HL-60/S4 (cell line): ENCODE data around the gene ARL3.

Experiments
- in situ Hi-C: fragments of 300-500 bp; cut with MboI; formaldehyde crosslinking; loops from 2 replicates; pipeline ENCODE4 v1.14.3; 2022; ENCODE audit warnings: low sequenced_read_pairs

ARL3 gene

DNA sequence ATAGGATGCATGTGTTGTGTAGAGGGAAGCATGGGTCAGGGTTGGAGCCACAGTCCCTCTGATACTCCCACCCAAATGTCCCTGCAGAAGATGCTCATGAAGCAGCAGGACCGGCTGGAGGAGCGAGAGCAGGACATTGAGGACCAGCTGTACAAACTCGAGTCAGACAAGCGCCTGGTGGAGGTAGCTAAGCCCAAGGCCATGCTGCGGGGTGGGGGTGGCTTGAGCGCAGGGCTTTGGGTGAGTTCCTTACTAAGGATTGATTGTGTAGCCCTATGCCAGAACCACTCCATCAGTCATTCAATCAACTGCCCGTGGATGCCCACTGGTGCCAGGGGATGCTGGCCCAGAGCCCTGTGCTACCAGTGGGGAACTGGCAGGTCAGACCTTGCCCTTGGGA lies 59.6 kb downstream of the ARL3 start:
- in situ Hi-C loops, result no loop called here

- in situ Hi-C loops, result no loop called here
Observed at GRCh38 chr10:102653060-102653459, 61.1 kb downstream of the ARL3 start.

- in situ Hi-C loops, result no loop called here
Observed at GRCh38 chr10:102652170-102652916, 61.9 kb downstream of the ARL3 start.

GRCh38 chr10:102651455-102652169 lies 62.6 kb downstream of the ARL3 start:
- in situ Hi-C loops, result no loop called here

DNA sequence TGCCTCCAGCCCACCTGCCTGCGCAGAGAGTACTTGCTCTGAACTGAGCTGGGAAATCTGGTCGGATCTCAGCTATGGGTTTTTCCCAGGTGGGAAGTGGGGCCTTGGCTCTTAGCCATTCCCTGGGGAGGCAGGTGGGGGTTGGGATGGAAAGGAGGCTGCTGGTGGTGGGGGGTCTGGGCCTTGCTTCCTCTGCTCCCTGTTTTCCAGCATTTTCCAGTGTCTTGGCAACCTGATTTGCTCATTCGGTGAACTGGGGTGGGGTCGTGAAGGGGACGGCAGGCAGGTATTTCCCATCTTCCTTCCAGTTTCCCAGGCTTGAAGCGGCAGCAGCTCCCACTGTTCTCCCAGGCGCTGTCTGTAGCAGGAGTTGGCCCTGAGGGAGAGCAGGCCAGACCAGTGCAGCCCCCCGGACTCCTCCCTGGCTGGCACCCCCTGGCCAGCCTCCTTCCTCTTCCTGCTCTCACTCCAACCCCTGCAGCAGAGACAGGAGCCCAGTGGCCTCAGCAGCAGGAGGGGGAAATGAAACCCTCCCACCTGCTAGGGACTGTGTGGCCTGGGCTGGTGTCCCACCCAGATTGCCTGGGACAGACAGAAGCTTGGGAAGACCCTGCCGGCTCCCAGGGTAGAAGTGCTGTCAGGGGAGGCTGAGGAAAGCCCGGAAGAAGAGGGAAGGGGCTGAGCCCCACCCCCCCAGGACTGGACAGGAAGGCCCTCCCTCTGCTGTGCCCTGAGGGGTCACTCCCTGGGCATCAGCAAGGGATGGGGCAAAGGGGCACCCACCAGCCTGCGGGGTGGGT lies 63.3 kb downstream of the ARL3 start:
- in situ Hi-C loops, result no loop called here

GRCh38 chr10:102649797-102650654 lies 64.2 kb downstream of the ARL3 start:
- in situ Hi-C loops, result no loop called here

- in situ Hi-C loops, result no loop called here
Observed at GRCh38 chr10:102648889-102649796, 65.1 kb downstream of the ARL3 start.

DNA sequence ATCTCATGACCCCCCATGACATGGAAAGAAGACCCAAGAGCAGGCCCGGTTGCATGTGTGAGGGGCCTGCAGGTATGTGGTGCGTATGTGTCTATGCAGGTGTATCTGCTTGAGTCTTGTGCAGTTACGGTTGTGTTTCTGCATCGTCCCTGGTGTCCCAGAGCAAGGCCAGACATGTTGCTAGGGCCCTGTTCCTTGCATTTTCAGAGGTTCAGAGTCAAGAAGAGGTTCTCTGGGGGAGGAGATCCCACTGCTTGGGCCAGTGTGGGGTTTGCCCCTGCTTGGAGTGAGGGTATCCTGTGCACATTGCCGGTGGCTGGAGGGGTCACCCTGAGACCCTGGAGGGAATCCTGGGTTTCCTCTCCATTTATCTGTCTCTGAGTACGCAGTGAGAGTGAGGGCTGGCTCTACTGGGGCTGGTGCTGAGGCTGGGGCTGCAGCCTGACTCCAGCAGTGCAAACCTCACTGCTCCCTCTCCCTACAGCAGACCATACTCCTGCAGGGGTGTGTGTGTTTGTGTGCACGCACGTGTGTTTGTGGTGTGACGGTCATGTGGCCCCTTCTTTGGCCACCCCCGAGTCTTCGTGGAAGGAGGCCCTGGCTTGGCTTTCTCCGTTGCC lies 65.8 kb downstream of the ARL3 start:
- in situ Hi-C loops, result no loop called here

- in situ Hi-C loops, result no loop called here
Observed at GRCh38 chr10:102647443-102648268, 66.5 kb downstream of the ARL3 start.

DNA sequence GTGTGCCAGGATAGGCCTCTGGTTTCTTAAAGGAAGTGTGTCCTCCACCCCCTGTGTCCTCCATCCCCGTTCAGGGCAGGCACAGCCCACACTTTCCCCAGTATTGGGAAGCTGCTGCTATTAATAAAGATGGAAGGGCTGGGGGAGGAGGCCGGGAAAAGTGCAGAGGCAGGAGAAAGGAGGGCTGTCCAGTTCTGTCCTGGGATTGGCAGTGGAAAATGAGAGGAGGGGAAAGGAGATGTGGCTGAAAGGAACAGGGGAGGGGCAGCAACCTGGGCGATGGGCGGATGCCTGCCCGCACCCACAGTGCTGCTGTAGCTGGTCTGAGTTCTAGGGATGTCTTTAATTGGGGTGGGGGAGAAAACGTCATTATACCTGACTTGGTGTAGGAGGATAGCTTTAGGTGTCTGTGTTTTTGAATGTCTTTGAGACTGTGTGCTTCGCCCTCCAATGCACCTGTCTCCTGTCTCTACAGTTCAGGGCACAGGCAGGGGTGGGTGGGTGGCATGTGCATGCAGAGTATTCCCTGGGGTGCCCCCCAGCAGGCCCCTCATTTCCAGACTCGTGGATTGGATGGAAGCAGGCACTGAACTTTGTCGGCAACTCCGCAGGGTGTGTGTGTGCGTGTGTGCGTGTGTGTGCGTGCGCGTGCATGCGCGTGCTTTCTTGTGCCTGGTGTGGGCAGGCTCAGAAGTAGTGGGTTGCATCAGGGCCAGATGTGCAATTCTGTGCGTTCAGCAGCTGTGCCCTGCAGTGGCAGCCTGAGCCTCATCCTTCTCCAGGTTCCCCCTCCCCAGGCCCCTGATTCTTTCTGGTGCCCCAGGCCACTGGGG lies 67.4 kb downstream of the ARL3 start:
- in situ Hi-C loops, result no loop called here

- in situ Hi-C loops, result no loop called here
Observed at GRCh38 chr10:102645741-102646609, 68.2 kb downstream of the ARL3 start.

DNA sequence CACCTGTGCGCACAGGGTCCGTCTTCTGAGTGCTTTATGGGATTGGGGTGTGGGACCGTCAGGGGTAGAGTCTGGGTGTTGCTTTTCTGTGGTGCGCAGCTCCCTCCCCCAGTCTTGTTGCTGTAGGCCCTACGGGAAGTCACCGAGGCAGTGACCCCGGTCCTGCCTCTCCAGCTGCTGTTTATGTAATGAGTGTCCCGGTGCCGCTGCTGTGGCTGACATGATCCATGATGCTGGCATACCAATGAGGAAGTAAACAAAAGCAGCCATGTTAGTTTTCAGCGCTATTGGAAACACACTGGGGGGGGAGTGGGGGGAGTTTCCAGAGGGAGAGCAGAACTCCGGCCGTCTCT lies 68.8 kb downstream of the ARL3 start:
- in situ Hi-C loops, result no loop called here

GRCh38 chr10:102644646-102645387 lies 69.4 kb downstream of the ARL3 start:
- in situ Hi-C loops, result no loop called here

DNA sequence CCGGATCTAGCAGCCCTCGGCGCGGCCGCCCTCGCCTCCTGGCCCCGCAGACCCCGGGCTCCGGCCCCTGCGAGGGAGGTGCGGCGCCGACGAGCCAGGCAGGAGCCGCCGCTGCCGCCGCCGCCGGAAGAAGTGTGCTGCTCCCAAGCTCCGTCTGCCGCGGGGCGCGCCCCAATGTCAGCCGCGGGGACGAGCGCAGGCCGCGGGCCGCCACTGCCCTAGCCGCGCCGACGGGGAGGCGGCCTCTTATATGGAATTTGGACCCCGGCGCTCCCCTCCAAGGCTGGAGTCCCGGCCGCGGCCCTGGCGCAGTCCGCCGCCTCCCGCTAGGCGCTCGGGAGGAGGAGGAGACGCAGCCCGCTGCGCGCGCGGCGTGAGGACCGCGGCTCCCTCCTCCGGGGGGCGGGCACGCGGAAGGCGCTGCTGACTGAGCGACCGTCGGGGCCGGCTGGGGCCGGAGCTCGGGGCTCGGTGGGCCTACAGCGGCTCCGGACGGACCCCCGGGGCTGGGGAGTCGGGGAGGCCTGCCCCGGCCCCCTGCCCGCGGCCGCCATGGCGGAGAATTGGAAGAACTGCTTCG lies 70.0 kb downstream of the ARL3 start, which contains the start of gene TRIM8:
Gene TRIM8 (plus strand): TSS at position 414 of the 580 bp plus-strand sequence. CDS start 139 bp downstream, at position 553.
- in situ Hi-C loops, result no loop called here

- in situ Hi-C loops, result no loop called here
Observed at GRCh38 chr10:102643336-102644065, 70.7 kb downstream of the ARL3 start.
